Natural killer cell (primary cell): ENCODE data around the gene SLCO4A1. TPM values are rescaled to one million over a fixed set of nuclear protein-coding genes. Genes with fewer than 3 reads are reported as not detected.
A peak's percentile ranks its signal among the peaks of the same experiment; 100 is the strongest.

Source experiments
- ATAC-seq, 3 donors: fragments of 150-1000 bp in 2 of 3; fragments of 200-7000 bp in 1 of 3; cut with Tn5 transposase; 1 replicate in 1 of 3; 2 replicates in 2 of 3; pipeline ENCODE4 v1.10.0; 2021; ENCODE audit warnings: mild to moderate bottlenecking in 2 of 3, moderate library complexity in 2 of 3
- DNase-seq, 2 donors: peaks; one replicate each; pipeline versions ENCODE4 v3.0.0 to v3.0.0-alpha.2; 2013 to 2021; ENCODE audit warnings: mixed read lengths in 1 of 2
- H3K27ac ChIP-seq: one replicate; pipeline ENCODE4 v1.5.1; 2013; ENCODE audit warnings: mild to moderate bottlenecking, low read length
- H3K27me3 ChIP-seq: one replicate; pipeline ENCODE4 v1.6.1; 2013; ENCODE audit warnings: low read length; ENCODE audit not compliant: control insufficient read depth, insufficient read depth
- H3K36me3 ChIP-seq: one replicate; pipeline ENCODE4 v1.6.1; 2013; ENCODE audit warnings: low read length; ENCODE audit not compliant: control insufficient read depth, insufficient read depth
- H3K4me1 ChIP-seq: one replicate; pipeline ENCODE4 v1.6.1; 2013; ENCODE audit warnings: low read length; ENCODE audit not compliant: control insufficient read depth, insufficient read depth
- H3K4me3 ChIP-seq: one replicate; pipeline ENCODE4 v1.5.1; 2013; ENCODE audit warnings: low read length
- H3K9me3 ChIP-seq: one replicate; pipeline ENCODE4 v1.6.1; 2013; ENCODE audit warnings: low read length; ENCODE audit not compliant: control insufficient read depth, insufficient read depth
- H3K27ac Mint-ChIP-seq, 2 donors: one replicate each; pipeline ENCODE4 v1.8.0; 2022; ENCODE audit warnings: mild to moderate bottlenecking in 2 of 2, mixed read lengths in 2 of 2, moderate library complexity in 1 of 2
- H3K27me3 Mint-ChIP-seq, 2 donors: one replicate each; pipeline ENCODE4 v1.8.0; 2022; ENCODE audit warnings: low read depth in 2 of 2, mixed read lengths in 2 of 2
- H3K36me3 Mint-ChIP-seq: one replicate; pipeline ENCODE4 v1.8.0; 2022; ENCODE audit warnings: mixed read lengths
- H3K4me1 Mint-ChIP-seq, 2 donors: one replicate each; pipeline ENCODE4 v1.8.0; 2022; ENCODE audit warnings: mixed read lengths in 2 of 2
- H3K4me3 Mint-ChIP-seq: one replicate; pipeline ENCODE4 v1.8.0; 2022; ENCODE audit warnings: mild to moderate bottlenecking, moderate library complexity, mixed read lengths
- H3K9me3 Mint-ChIP-seq, 2 donors: one replicate each; pipeline ENCODE4 v1.8.0; 2022; ENCODE audit warnings: mixed read lengths in 2 of 2
- CTCF ChIP-seq: fragments of 200-600 bp; IDR thresholded peaks from one replicate; pipeline ENCODE4 v1.8.0; 2022; ENCODE audit warnings: antibody characterized with exemption
- WGBS: methylation state at CpG from one replicate; pipeline ENCODE4 v1.1.7; 2013; ENCODE audit warnings: missing lambda C conversion rate; ENCODE audit not compliant: insufficient coverage; 5-methylcytosine and 5-hydroxymethylcytosine counted together
- intact Hi-C: fragments of 100-400 bp; cut with micrococcal nuclease; formaldehyde crosslinking; loops from one replicate; pipeline ENCODE4 v1.14.2; 2022
- total RNA-seq, 4 donors: library from RNA; stranded (reverse); fragments of 120-200 nt in 1 of 4; gene quantifications; one replicate each; pipeline versions ENCODE4 v1.2.3 to v1.2.4, GENCODE V29; 2013 to 2022

The SLCO4A1 gene
- total RNA-seq, 3 donors from 2014 or later (not counting 1 experiment from before 2014, with no cell fraction given), result 0.59 to 1.4 (median 1.1) TPM

GRCh38 chr20:62675156-62675876, 33.0 kb downstream of the SLCO4A1 start:
- peaks cover 17% of the 10 kb centered on the region for H3K4me1 ChIP-seq
- no peak for TF ChIP-seq CTCF
- H3K9me3 ChIP-seq, result no peaks in the 10 kb centered on the region
- DNase-seq, result no peak
- no peak overlapping the region for H3K27ac ChIP-seq
- Mint-ChIP-seq H3K4me3 (no peak overlapping the region), H3K4me1 (peaks cover 6 to 8% of the 10 kb centered on the region in 2 donors), H3K27ac (no peak overlapping the region), H3K27me3 (no peaks in the 10 kb centered on the region), H3K9me3 (no peaks in the 10 kb centered on the region), H3K36me3 (no peaks in the 10 kb centered on the region)
- no peaks in the 10 kb centered on the region for H3K36me3 ChIP-seq
- H3K27me3 ChIP-seq, result no peaks in the 10 kb centered on the region
- ATAC-seq, result peak in 1 of 3 donors; percentile 40
- intact Hi-C loops, result no loop called here
- WGBS, result 89% methylated on average over 25 of the region's 25 CpGs
- H3K4me3 ChIP-seq, result no peak overlapping the region

DNA sequence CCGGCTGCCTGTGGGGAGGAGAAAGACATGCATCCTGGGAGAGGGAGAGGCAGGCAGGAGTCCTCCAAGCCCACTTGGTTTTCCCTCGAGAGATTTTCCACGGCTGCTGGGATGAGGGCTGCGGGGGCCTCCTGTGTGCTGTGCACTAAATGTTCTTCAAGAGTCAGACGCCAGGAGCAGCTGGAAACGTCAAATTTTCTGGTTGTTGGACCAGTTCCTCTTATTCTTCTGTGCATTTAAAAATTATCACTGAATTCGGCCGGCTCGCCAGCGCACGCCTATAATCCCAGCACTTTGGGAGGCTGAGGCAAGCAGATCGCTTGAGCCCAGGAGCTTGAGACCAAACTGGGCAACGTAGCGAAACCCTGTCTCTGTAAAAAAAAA, 33.6 kb downstream of the SLCO4A1 start:
- 92% methylated on average over 14 of the region's 14 CpGs for whole genome bisulfite sequencing
- Mint-ChIP-seq H3K4me1 (peaks cover 6 to 8% of the 10 kb centered on the region in 2 donors), H3K9me3 (no peaks in the 10 kb centered on the region), H3K4me3 (no peak overlapping the region), H3K36me3 (no peaks in the 10 kb centered on the region), H3K27ac (no peak overlapping the region), H3K27me3 (no peaks in the 10 kb centered on the region)
- Histone ChIP-seq H3K9me3 (no peaks in the 10 kb centered on the region), H3K36me3 (no peaks in the 10 kb centered on the region), H3K4me1 (peaks cover 17% of the 10 kb centered on the region), H3K27ac (no peak overlapping the region), H3K4me3 (no peak overlapping the region), H3K27me3 (no peaks in the 10 kb centered on the region)
- TF ChIP-seq CTCF, result no peak
- ATAC-seq (no peak), DNase-seq (no peak)
- intact Hi-C loops, result no loop called here

DNA sequence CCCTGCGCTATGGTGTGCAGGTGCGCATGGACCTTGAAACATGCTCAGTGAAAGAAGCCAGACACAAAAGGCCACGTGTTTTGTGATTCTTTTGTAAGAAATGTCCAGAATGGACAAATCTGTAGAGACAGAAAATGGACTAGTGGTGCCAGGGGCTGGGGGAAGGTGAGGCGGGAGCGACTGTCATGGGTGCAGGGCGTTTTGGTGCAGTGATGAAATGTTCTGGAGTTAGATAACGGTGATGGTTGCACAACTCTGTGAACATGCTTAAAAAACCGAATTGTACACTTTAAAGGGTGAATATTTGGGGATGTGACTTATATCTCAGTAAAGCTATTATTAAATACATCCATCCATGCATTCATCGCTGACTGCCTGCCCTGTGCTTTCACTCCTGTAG, 34.7 kb downstream of the SLCO4A1 start:
- ATAC-seq, result no peak
- H3K4me3 Mint-ChIP-seq, result no peak overlapping the region
- peaks cover 6 to 8% of the 10 kb centered on the region in 2 donors for H3K4me1 Mint-ChIP-seq
- H3K36me3 Mint-ChIP-seq, result no peaks in the 10 kb centered on the region
- WGBS, result 86% methylated on average over 8 of the region's 9 CpGs
- Histone ChIP-seq H3K27ac (no peak overlapping the region), H3K27me3 (no peaks in the 10 kb centered on the region), H3K36me3 (no peaks in the 10 kb centered on the region), H3K9me3 (no peaks in the 10 kb centered on the region), H3K4me3 (no peak overlapping the region), H3K4me1 (peaks cover 17% of the 10 kb centered on the region)
- H3K9me3 Mint-ChIP-seq, result no peaks in the 10 kb centered on the region
- no peak for TF ChIP-seq CTCF
- intact Hi-C loops, result no loop called here
- no peaks in the 10 kb centered on the region for H3K27me3 Mint-ChIP-seq
- H3K27ac Mint-ChIP-seq, result no peak overlapping the region
- DNase-seq, result no peak

DNA sequence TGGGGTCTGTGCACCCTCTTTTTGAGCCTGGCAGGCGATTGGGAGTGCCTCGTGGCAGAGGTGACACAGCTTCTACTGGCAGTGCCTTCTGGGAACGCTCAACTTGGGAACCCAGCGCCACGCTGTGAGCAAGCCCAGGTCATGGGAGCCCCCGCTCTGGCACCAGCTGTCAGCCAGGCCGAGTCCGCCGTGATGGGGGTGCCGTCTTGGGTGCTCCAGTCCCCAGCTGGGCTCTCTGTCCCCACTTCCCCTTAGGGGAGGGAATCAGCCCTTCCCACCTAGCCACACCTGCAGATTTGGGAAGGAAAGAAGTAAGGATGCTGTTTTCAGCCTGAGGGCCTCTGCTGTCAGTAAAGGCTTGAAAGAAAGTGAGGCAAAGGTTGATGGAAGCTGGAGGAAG, 35.4 kb downstream of the SLCO4A1 start:
- no peak overlapping the region for H3K4me3 ChIP-seq
- Mint-ChIP-seq H3K9me3 (no peaks in the 10 kb centered on the region), H3K4me3 (no peak overlapping the region), H3K4me1 (peaks cover 6 to 8% of the 10 kb centered on the region in 2 donors), H3K27me3 (no peaks in the 10 kb centered on the region), H3K27ac (no peak overlapping the region), H3K36me3 (no peaks in the 10 kb centered on the region)
- 67% methylated on average over 10 of the region's 10 CpGs for WGBS
- H3K4me1 ChIP-seq, result peaks cover 17% of the 10 kb centered on the region
- H3K27ac ChIP-seq, result no peak overlapping the region
- DNase-seq (no peak), ATAC-seq (no peak)
- no peaks in the 10 kb centered on the region for H3K27me3 ChIP-seq
- intact Hi-C loops, result no loop called here
- H3K9me3 ChIP-seq, result no peaks in the 10 kb centered on the region
- no peak for TF ChIP-seq CTCF
- no peaks in the 10 kb centered on the region for H3K36me3 ChIP-seq
